ENCODE data around the gene YPEL3.

Gene YPEL3

GRCh38 chr16:30046178-30046577 is 49.8 kb downstream of the YPEL3 start:
- DNase-seq (ENCODE audit: low spot score) = no peak

Data from NAMALWA (cell line).